Measurements from ENCODE around the gene SPINDOC.

SPINDOC gene

GRCh38 chr11:63834535-63835157, 21.4 kb downstream of the SPINDOC start:
- no peak for FAIRE-seq

GRCh38 chr11:63835158-63835545, 21.9 kb downstream of the SPINDOC start:
- FAIRE-seq: no peak

- peak; percentile 6 for FAIRE-seq
Measured at GRCh38 chr11:63837027-63837688, 23.9 kb downstream of the SPINDOC start.

- FAIRE-seq: no peak
Measured at GRCh38 chr11:63837739-63838138, 24.5 kb downstream of the SPINDOC start.

GRCh38 chr11:63838150-63838677, 25.0 kb downstream of the SPINDOC start:
- FAIRE-seq: no peak

GRCh38 chr11:63838678-63839507, 25.6 kb downstream of the SPINDOC start, which contains the start of gene MARK2:
Gene MARK2, plus strand, starts transcription at chr11:63839110. Its CDS starts 397 bp downstream, at chr11:63839507.
- FAIRE-seq: peak; percentile 98

- no peak for FAIRE-seq
Measured at GRCh38 chr11:63839508-63840355, 26.5 kb downstream of the SPINDOC start.

- FAIRE-seq: no peak
Measured at GRCh38 chr11:63840356-63841060, 27.3 kb downstream of the SPINDOC start.

- FAIRE-seq: no peak
Measured at GRCh38 chr11:63841554-63841953, 28.3 kb downstream of the SPINDOC start.

GRCh38 chr11:63843041-63843440, 29.8 kb downstream of the SPINDOC start:
- FAIRE-seq: no peak

GRCh38 chr11:63844836-63845235, 31.6 kb downstream of the SPINDOC start:
- no peak for FAIRE-seq

- no peak for FAIRE-seq
Measured at GRCh38 chr11:63845303-63845702, 32.0 kb downstream of the SPINDOC start.

- FAIRE-seq: no peak
Measured at GRCh38 chr11:63845911-63846310, 32.7 kb downstream of the SPINDOC start.

GRCh38 chr11:63846897-63847296, 33.6 kb downstream of the SPINDOC start:
- FAIRE-seq: no peak

- FAIRE-seq: no peak
Measured at GRCh38 chr11:63847363-63847762, 34.1 kb downstream of the SPINDOC start.

GRCh38 chr11:63849691-63850090, 36.4 kb downstream of the SPINDOC start:
- no peak for FAIRE-seq

GRCh38 chr11:63850920-63851319, 37.7 kb downstream of the SPINDOC start:
- no peak for FAIRE-seq

- no peak for FAIRE-seq
Measured at GRCh38 chr11:63851364-63851763, 38.1 kb downstream of the SPINDOC start.

GRCh38 chr11:63853476-63853875, 40.2 kb downstream of the SPINDOC start:
- no peak for FAIRE-seq

- FAIRE-seq: no peak
Measured at GRCh38 chr11:63854696-63855095, 41.4 kb downstream of the SPINDOC start.

- no peak for FAIRE-seq
Measured at GRCh38 chr11:63855975-63856374, 42.7 kb downstream of the SPINDOC start.

Measured in G401.6 (cell line).